PFSK-1 (cell line): ENCODE measurements around the gene CFAP61.

Source experiments
- FOXP2 ChIP-seq: optimal IDR thresholded peaks from 2 replicates; pipeline ENCODE3; 2011; ENCODE audit warnings: borderline replicate concordance, control low read depth, inconsistent platforms; ENCODE audit not compliant: insufficient read depth; ENCODE audit errors: extremely low read length, extremely low read depth
- POLR2AphosphoS5 ChIP-seq: IDR thresholded peaks from 2 replicates; pipeline ENCODE4 v1.6.1; 2012; ENCODE audit warnings: low read depth, mild to moderate bottlenecking, control low read depth, low read length, moderate library complexity
- REST ChIP-seq, 2 experiments: IDR thresholded peaks; 2 replicates each; pipeline versions ENCODE4 v1.6.1 to v1.8.0; 2011 to 2012; ENCODE audit warnings: low read depth in 2 of 2, low read length in 2 of 2, control low read depth in 1 of 2, inconsistent platforms in 1 of 2, mild to moderate bottlenecking in 1 of 2, moderate library complexity in 1 of 2; ENCODE audit not compliant: insufficient read depth in 1 of 2
- SIN3A ChIP-seq: IDR thresholded peaks from 2 replicates; pipeline ENCODE4 v1.6.1; 2012; ENCODE audit warnings: mild to moderate bottlenecking, low read length, moderate library complexity, borderline replicate concordance; ENCODE audit not compliant: insufficient read depth
- TAF1 ChIP-seq: IDR thresholded peaks from 2 replicates; pipeline ENCODE4 v1.6.1; 2012; ENCODE audit warnings: low read length, control low read depth, borderline replicate concordance; ENCODE audit not compliant: insufficient read depth

The CFAP61 gene

GRCh38 chr20:20198011-20198410 lies 145.7 kb downstream of the CFAP61 start:
- no peak for TF ChIP-seq POLR2AphosphoS5
- no peak for TF ChIP-seq FOXP2
- no peak for TF ChIP-seq TAF1
- TF ChIP-seq SIN3A, result no peak
- TF ChIP-seq REST (IDR thresholded peaks at IDR 0.05; ENCODE audit: insufficient read depth in 1 of 2, low read depth in 2 of 2, low read length in 2 of 2), result no peak

DNA sequence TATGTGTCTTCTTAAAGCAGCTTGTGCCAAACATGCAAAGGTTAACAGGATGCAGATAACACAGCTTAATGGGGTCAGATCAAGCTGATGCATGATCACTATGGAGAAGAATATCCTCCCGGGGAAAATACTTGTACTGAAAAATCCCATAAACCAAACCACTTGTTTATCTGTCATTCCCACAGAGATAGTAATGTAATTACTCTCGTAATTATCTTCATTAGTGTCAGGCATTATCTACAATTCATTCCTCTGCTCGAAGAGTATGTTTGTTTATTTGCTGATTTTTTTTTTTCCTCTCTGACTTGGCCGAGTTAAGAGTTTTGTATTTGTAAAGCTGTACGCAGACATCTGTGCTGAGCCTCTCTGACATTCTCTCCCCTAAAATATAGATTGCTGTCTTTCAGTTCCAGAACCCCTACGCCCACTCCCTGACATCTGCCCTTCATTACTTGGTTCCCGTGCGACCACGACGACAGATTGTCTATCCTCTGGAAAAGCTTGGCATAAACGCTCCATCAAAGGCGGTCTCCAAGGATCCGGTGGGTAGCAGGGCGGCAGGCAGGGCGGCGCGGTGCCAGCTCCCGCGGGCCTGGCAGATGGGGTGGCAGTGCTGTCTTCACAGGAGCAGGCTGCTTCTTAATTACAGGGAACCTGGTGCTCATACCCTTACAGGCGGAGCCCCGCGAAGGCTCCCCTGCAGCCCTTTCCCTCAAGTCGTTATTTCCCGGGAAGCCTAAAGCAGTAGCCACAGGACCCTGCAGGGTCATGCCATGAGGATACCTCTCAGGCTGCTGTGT lies 147.2 kb downstream of the CFAP61 start:
- no peak for TF ChIP-seq FOXP2
- no peak for TF ChIP-seq REST (IDR thresholded peaks at IDR 0.05; ENCODE audit: insufficient read depth in 1 of 2, low read depth in 2 of 2, low read length in 2 of 2)

DNA sequence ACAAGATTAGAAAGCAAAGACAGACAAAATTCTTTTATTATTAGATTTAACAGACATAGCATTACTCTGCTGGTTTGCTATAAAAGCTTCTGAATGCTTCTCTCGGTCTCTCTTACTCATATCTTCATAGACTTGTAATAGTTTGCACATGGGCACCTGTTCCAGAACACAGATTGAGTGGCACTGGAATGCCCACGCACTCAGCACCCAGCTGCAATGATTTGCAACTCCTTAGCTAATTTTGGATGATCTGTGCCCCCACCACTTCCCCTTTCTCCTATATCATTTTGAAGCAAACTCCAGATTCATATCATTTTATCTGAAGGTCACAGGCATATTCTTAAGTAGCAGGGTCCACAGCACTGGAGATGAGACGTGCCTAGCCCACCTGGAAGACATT lies 148.8 kb downstream of the CFAP61 start:
- TF ChIP-seq POLR2AphosphoS5 (no peak), FOXP2 (no peak), SIN3A (no peak), TAF1 (no peak), REST (IDR thresholded peaks at IDR 0.05; ENCODE audit: insufficient read depth in 1 of 2, low read depth in 2 of 2, low read length in 2 of 2) (no peak)

- TF ChIP-seq POLR2AphosphoS5, result no peak
- no peak for TF ChIP-seq FOXP2
- TF ChIP-seq TAF1, result no peak
- no peak for TF ChIP-seq REST (IDR thresholded peaks at IDR 0.05; ENCODE audit: insufficient read depth in 1 of 2, low read depth in 2 of 2, low read length in 2 of 2)
- TF ChIP-seq SIN3A, result no peak
Measured at GRCh38 chr20:20201639-20202038, 149.3 kb downstream of the CFAP61 start.

DNA sequence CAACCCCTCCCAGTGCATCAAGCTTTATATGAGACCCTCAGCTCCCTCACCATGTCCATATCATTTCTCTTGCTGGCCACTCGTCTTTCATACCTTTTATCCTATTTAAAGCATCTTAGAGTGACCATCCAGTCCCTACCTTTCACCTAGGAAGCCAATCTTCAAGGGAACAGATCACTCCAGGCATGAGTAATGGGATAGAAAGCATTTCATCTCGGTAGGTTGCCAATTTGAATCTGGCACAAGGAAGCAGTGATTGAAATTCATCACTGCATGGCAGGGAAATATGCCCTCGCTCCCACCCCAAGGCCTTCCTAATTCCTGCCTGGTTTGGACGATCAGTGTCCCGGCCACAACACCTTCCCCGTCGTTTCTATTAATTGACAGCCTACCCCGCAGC lies 150.4 kb downstream of the CFAP61 start:
- TF ChIP-seq FOXP2, result no peak
- no peak for TF ChIP-seq REST (IDR thresholded peaks at IDR 0.05; ENCODE audit: insufficient read depth in 1 of 2, low read depth in 2 of 2, low read length in 2 of 2)
- no peak for TF ChIP-seq TAF1
- TF ChIP-seq SIN3A, result no peak
- no peak for TF ChIP-seq POLR2AphosphoS5
